ENCODE results near the gene PSMA6. TPM values are rescaled to one million over a fixed set of nuclear protein-coding genes. Genes with fewer than 3 reads are reported as not detected.

The PSMA6 gene
- total RNA-seq, 1 experiment from 2014 or later, result 210 TPM

GRCh38 chr14:35292051-35292769 is at the start of gene PSMA6 (continued):
- TF ChIP-seq, protein P1, sequence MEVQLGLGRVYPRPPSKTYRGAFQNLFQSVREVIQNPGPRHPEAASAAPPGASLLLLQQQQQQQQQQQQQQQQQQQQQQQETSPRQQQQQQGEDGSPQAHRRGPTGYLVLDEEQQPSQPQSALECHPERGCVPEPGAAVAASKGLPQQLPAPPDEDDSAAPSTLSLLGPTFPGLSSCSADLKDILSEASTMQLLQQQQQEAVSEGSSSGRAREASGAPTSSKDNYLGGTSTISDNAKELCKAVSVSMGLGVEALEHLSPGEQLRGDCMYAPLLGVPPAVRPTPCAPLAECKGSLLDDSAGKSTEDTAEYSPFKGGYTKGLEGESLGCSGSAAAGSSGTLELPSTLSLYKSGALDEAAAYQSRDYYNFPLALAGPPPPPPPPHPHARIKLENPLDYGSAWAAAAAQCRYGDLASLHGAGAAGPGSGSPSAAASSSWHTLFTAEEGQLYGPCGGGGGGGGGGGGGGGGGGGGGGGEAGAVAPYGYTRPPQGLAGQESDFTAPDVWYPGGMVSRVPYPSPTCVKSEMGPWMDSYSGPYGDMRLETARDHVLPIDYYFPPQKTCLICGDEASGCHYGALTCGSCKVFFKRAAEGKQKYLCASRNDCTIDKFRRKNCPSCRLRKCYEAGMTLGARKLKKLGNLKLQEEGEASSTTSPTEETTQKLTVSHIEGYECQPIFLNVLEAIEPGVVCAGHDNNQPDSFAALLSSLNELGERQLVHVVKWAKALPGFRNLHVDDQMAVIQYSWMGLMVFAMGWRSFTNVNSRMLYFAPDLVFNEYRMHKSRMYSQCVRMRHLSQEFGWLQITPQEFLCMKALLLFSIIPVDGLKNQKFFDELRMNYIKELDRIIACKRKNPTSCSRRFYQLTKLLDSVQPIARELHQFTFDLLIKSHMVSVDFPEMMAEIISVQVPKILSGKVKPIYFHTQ (CRISPR knock-in tag; IDR thresholded peaks at IDR 0.05), result no peak
- TF ChIP-seq SMAD4 (CRISPR knock-in tag; IDR thresholded peaks at IDR 0.05) (no peak), RORB (CRISPR knock-in tag; IDR thresholded peaks at IDR 0.05) (no peak), ELF4 (CRISPR knock-in tag; IDR thresholded peaks at IDR 0.05; ENCODE audit: low read depth) (peak; percentile 14; the same call in 1 of the 2 replicates), FOXJ3 (CRISPR knock-in tag; IDR thresholded peaks at IDR 0.05; ENCODE audit: borderline replicate concordance) (no peak), MYBL2 (CRISPR knock-in tag; IDR thresholded peaks at IDR 0.05) (no peak), NFE2L1 (CRISPR knock-in tag; IDR thresholded peaks at IDR 0.05) (no peak), CREB1 (CRISPR knock-in tag; IDR thresholded peaks at IDR 0.05) (no peak), PRRX2 (CRISPR knock-in tag; IDR thresholded peaks at IDR 0.05) (no peak), FOXK1 (CRISPR knock-in tag; IDR thresholded peaks at IDR 0.05) (peak; percentile 36; the same call in 1 of the 2 replicates), AFF4 (CRISPR knock-in tag; IDR thresholded peaks at IDR 0.05; ENCODE audit: borderline replicate concordance) (no peak), KAT7 (CRISPR knock-in tag; IDR thresholded peaks at IDR 0.05; ENCODE audit: borderline replicate concordance) (no peak), TP53 (CRISPR knock-in tag; IDR thresholded peaks at IDR 0.05) (no peak), TCF7 (CRISPR knock-in tag; IDR thresholded peaks at IDR 0.05; ENCODE audit: low read depth) (no peak), EMX1 (CRISPR knock-in tag; IDR thresholded peaks at IDR 0.05) (no peak)
- TF ChIP-seq, protein P2, sequence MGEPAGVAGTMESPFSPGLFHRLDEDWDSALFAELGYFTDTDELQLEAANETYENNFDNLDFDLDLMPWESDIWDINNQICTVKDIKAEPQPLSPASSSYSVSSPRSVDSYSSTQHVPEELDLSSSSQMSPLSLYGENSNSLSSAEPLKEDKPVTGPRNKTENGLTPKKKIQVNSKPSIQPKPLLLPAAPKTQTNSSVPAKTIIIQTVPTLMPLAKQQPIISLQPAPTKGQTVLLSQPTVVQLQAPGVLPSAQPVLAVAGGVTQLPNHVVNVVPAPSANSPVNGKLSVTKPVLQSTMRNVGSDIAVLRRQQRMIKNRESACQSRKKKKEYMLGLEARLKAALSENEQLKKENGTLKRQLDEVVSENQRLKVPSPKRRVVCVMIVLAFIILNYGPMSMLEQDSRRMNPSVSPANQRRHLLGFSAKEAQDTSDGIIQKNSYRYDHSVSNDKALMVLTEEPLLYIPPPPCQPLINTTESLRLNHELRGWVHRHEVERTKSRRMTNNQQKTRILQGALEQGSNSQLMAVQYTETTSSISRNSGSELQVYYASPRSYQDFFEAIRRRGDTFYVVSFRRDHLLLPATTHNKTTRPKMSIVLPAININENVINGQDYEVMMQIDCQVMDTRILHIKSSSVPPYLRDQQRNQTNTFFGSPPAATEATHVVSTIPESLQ (CRISPR knock-in tag; IDR thresholded peaks at IDR 0.05), result no peak
- TF ChIP-seq, protein P3, sequence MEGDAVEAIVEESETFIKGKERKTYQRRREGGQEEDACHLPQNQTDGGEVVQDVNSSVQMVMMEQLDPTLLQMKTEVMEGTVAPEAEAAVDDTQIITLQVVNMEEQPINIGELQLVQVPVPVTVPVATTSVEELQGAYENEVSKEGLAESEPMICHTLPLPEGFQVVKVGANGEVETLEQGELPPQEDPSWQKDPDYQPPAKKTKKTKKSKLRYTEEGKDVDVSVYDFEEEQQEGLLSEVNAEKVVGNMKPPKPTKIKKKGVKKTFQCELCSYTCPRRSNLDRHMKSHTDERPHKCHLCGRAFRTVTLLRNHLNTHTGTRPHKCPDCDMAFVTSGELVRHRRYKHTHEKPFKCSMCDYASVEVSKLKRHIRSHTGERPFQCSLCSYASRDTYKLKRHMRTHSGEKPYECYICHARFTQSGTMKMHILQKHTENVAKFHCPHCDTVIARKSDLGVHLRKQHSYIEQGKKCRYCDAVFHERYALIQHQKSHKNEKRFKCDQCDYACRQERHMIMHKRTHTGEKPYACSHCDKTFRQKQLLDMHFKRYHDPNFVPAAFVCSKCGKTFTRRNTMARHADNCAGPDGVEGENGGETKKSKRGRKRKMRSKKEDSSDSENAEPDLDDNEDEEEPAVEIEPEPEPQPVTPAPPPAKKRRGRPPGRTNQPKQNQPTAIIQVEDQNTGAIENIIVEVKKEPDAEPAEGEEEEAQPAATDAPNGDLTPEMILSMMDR (IDR thresholded peaks at IDR 0.05), result no peak
